Measurements from ENCODE around the gene TULP4.

DNA sequence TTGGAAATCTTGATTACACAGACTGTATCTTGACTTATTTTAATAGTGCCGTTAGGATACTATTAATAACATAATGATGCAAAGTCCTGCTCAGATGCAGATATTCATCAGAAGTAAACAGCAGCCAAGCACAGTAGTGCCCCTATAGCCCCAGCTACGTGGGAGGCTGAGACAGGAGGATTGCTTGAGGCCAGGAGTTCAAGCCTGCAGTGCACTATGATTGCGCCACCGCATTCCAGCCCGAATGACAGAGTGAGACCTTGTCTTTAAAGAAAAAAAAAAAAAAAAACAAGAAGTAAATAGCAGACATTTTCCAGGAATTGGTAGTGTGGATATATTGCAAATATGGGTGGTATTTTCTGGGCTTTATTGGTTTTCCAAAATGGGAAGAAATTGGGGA, 61.8 kb downstream of the TULP4 start:
- TF ChIP-seq, protein P1, sequence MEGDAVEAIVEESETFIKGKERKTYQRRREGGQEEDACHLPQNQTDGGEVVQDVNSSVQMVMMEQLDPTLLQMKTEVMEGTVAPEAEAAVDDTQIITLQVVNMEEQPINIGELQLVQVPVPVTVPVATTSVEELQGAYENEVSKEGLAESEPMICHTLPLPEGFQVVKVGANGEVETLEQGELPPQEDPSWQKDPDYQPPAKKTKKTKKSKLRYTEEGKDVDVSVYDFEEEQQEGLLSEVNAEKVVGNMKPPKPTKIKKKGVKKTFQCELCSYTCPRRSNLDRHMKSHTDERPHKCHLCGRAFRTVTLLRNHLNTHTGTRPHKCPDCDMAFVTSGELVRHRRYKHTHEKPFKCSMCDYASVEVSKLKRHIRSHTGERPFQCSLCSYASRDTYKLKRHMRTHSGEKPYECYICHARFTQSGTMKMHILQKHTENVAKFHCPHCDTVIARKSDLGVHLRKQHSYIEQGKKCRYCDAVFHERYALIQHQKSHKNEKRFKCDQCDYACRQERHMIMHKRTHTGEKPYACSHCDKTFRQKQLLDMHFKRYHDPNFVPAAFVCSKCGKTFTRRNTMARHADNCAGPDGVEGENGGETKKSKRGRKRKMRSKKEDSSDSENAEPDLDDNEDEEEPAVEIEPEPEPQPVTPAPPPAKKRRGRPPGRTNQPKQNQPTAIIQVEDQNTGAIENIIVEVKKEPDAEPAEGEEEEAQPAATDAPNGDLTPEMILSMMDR (optimal IDR thresholded peaks at IDR 0.05 in 1 of 3, IDR thresholded peaks at IDR 0.05 in 1 of 3, conservative IDR thresholded peaks at IDR 0.05 in 1 of 3; ENCODE audit: extremely low read depth in 1 of 3, insufficient read depth in 2 of 3, low read length in 3 of 3): no peak
- no peak for TF ChIP-seq EZH2 (IDR thresholded peaks at IDR 0.05; ENCODE audit: low read length)

All from keratinocyte (primary cell).